GM21737 (cell line): ENCODE data around the gene LSM5.
"Not testable (repeated sequence)": the region's sequence is repeated elsewhere in the genome, so short reads cannot be mapped to it uniquely, and the experiment has no call there.

ENCODE experiments used
- ATAC-seq: cut with Tn5 transposase; IDR thresholded peaks from one replicate; pipeline ENCODE4 v1.9.1; 2021; ENCODE audit warnings: mild to moderate bottlenecking, moderate library complexity; ENCODE audit not compliant: unreplicated experiment

LSM5 gene

DNA sequence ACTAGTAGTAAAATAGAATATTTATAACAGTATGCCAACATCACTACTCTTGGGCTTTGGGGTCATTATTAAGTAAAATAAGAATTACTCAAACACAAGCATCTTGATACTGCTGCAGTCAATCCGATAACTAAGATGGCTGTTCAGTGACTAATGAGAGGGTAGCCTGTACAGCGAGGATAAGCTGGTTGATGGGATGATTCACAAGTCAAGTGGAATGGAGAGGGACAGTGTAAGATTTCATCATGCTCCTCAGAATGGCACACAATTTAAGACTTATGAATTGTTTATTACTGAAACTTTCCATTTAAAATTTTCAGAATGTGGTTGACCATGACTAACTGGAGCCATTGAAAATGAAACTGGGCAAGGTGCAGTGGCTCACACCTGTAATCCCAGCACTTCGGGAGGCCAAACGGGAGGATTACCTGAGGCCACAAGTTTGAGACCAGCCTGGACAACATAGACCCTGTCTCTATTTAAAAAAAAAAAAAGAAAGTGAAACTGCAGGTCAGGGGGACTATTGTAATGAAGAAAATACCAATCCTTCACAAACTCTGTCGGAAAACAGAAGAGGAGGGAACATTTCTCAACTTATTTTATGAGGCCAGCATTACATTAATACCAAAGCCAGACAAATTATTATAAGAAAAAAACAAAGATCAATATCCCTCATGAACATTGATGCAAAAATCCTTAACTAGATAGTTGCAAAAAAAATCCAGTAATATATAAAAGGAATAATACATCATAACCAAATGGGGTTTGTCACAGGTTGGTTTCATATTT lies 16.3 kb upstream of the LSM5 start:
- no peak for ATAC-seq

DNA sequence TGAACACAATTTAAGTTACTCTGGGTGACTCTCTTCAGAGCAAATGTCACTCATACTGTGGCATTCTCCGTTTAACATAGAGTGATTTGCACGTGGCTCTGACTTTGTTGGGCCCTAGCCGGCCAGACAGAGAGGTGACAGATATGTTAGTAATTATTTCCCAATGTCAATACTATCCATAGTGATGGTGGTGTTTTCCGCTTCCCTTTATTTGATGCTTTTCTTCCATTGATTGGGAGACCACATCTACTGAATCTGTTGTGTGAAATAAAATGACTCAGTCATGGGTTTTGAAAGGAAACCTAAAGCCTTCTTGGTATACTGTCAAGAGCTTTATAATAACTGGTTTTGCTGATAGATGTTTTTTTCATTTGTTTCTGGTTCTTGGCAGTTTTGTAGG lies 12.5 kb upstream of the LSM5 start:
- ATAC-seq: no peak

DNA sequence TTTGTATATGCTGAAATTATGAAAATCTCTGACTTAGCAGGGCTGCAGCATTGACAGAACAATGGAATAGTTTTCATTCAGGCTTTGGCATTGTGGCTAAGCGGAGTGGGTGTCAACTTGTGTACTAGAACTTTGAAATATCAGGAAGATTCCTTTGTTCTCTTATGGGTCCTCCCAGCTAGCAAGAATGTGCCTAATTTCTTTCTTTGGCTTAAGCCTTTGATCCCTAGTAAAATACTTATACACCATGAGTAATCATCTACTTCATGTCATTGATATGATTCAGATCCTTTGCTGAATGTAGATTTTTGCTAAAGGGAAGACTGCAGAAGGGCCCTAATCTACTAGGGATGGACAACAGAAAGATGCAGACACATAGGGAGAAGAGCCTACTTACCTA lies 11.3 kb upstream of the LSM5 start:
- no peak for ATAC-seq

DNA sequence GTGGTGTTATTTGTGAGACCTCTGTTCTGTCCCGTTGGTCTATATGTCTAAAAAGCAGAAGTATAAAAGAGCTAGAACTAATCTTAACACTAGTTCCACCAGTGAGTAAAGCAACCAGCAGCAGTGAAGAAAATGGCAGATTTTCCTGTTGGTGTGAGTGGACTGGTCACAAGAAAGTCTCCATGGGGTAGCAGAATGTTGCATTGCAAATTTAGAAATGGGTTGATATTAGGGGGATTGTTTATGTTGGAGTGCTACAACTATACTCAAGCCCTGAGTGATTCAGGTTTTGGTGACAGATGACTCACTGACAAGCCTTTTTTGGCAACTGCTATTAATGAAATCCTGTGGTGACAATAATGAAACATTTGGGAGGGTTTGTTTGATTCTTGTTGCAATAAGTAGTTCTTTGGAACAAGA lies 10.8 kb upstream of the LSM5 start:
- ATAC-seq: no peak

DNA sequence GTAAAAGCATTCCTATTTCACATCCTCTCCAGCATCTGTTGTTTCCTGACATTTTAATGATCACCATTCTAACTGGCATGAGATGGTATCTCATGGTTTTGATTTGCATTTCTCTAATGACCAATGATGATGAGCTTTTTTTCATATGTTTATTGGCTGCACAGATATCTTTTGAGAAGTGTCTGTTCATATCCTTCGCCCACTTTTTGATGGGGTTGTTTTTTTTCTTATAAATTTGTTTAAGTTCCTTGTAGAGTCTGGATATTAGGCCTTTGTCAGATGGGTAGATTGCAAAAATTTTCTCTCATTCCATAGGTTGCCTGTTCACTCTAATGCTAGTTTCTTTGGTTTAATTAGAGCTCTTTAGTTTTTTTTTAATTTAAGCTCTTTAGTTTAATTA lies 10.0 kb upstream of the LSM5 start:
- ATAC-seq: not testable (repeated sequence)

DNA sequence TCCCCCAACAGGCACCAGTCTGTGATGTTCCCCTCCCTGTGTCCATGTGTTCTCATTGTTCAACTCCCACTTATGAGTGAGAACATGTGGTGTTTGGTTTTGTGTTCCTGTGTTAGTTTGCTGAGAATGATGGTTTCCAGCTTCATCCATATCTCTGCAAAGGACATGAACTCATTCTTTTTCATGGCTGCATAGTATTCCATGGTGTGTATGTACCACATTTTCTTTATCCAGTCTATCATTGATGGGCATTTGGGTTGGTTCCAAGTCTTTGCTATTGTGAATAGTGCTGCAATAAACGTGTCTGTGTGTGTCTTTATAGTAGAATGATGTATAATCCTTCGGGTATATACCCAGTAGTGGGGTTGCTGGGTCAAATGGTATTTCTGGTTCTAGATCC lies 9.6 kb upstream of the LSM5 start:
- ATAC-seq: not testable (repeated sequence)

DNA sequence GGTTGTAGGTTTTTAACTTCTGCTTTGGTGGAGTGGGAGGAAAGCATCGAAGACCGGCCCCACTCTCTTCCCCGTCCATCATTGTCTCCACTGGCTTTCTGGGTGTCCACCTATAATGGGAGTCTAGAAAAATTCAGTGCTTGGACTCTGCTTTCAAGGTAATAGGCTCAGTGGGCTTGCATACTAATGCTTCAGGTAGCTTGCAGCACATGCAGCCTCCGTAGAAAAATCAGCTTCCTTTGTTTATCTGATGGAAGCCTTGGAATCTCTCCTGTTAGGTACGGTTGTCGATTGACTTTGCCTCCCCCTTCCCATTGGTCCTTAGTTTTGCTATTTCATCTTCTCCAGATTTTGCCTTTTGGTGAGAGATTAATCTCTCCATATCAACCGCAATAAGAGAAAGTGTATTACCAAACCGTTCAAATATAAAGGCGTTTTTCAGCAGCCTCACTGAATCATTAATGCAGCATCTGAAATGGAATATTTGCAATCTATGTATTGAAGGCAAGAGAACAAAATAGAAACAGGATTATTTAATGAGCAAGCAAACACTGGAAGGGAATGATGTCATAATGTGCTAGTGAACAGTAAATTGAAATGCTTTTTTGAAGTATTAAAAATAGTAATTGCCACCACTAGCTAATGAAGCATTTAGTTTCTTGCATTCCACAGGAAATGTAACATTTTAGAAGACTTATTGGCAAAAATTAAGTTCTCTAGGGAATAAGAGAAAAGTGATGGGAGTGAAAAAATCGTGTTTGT lies 6.1 kb upstream of the LSM5 start:
- ATAC-seq: no peak

DNA sequence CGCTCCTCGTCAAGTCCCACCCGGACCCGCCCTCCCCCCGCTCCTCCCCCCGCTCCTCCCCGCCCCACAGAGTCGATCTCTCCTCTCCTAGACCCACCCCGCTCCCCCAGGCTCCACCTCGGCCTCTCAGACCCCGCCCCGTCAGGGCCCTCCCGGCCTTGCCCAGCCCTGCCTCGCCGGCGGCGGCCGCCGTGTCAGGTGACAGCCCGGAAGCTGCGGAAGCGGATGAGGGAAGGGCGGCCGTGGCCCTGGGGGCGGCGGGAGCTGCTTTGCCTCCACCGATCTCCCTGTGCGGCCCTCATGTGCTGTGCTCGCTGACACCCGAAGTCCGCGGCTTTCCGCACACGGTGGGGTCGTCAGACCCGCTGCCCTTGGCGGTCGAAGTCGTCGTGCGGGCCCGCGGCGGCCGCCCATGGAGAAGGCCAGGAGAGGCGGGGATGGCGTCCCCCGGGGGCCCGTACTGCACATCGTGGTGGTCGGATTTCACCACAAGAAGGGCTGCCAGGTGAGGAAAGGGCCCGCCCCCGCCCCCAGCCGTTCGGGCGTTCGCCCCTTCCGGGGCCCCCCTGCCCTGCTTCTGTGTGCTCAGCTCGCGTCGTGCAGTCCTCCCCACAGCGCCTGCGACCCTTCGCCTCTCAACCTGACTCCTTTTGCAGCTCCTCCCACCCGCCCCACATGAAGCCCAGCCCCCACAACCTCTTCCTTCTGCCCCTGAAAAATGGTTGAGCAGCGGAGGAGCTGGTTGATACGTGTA lies 5.3 kb upstream of the LSM5 start, which contains the start of gene AVL9:
TSS of gene AVL9 (plus strand) at position 192 of the 754 bp plus-strand sequence. CDS start at position 413, 221 bp downstream.
- peak; percentile 95 for ATAC-seq

DNA sequence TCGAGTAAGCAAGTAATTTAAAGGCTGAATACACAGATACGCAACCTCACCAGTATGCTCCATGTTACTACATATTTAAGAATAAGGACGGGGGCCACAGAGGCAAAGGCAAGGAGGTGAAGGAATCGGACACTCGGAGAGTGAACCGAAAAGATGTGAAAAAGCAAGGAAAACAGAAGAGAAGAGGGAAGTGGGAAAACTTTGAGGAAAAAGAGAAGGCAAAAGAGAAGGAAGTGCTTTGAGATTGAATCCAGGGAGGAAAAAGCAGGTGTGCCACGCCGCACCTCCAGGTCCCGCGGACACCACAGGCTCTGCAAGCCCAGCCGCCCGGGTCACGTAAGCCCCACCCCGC lies 4.7 kb upstream of the LSM5 start:
- ATAC-seq: peak; percentile 6

DNA sequence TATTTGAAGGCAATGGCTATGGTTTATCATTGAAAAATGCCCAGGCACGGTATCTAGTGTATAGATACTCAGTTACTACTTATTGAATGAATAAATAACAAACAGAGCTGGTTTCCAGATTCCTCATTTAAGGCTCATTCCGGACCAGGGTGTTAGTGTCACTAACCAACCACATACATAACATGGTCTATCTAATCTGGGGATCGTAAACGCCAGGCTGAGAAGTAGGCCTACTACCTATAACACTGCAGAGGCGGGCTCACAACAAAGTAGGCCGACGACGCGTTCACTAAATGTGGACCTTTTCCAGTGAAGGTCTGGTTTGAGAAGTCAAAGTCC lies 423 bp downstream of the LSM5 start:
- no peak for ATAC-seq

DNA sequence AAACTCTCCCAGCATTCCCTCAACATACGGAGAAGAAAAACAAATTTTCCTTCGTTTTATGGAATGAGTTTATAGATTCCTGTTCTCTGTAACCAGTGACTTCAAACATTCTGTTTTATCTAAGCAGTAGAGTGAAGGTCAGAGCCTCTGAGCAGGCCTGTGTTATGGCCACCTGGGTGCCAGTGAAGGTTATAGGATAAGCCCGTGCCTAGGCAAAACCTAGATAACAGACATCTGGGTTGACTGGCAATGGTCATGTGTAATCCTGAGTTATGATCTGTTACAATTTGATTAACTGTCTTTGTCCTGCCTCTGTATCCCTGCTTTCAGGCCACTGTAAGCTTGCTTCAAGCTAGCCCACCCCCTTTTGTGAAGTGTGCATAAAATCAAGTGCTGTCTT lies 8.3 kb downstream of the LSM5 start:
- no peak for ATAC-seq

DNA sequence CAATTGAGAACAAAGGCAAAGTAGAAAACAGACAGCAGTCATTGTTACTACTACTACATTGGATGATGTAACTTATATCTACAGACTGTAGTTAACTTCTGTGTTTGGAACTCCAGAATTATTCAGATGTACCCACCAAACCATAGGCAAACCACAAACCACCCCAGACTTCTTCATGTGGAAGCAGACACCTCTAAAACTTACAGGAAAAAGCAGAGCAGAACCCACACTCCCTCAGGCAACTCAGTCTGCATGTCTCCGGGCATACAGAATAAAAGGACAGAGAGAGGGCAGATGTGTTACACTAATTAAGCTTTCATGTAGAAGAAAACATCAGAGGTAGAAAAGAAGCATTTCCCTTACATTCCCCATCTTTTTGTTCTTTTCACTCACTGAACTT lies 9.0 kb downstream of the LSM5 start:
- ATAC-seq: no peak

DNA sequence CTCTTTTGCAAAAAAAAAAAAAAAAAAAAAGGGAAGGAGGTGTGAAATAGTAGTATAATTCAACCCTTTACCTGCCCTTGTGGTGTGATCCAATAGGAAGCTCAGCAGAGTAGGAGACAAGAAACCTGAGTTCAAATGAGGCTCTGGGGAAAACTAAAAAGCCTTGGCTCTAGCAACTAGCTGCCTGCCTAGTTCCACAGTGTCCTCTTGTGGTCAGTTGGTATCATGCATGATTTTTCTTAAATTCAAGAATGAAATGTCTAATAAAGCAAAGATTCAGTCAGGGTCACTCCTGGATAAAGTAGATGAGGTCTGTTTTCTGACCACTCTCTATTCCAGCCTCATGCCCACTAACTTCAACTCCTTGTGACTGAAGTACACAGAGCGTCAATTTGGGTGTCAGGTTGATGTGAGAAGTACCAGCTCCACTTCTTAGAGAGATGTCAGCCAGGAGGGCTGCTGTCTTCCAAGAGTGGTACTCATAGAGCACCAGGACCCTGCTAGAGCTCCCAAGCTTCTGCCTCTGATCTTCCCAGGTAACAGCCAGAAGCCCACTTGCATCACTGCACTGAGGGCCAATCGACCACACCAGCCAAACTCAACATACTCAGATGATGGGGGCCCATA lies 10.5 kb downstream of the LSM5 start:
- no peak for ATAC-seq

DNA sequence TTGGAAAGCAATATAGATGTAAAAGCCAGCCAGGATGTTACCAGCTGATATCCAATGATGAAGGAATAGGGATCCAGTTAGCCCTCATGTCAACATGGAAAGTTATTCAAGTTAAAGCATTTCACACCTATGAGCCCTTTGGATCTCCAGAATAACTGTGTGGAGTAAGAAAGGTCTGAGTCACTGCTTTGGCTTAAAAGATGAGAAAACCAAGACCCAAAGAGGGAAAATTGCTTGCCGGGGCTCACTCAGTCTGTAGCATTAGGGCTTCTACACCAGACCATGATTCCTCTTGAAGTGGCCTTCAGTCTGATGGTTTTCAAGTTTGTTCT lies 12.6 kb downstream of the LSM5 start:
- no peak for ATAC-seq

DNA sequence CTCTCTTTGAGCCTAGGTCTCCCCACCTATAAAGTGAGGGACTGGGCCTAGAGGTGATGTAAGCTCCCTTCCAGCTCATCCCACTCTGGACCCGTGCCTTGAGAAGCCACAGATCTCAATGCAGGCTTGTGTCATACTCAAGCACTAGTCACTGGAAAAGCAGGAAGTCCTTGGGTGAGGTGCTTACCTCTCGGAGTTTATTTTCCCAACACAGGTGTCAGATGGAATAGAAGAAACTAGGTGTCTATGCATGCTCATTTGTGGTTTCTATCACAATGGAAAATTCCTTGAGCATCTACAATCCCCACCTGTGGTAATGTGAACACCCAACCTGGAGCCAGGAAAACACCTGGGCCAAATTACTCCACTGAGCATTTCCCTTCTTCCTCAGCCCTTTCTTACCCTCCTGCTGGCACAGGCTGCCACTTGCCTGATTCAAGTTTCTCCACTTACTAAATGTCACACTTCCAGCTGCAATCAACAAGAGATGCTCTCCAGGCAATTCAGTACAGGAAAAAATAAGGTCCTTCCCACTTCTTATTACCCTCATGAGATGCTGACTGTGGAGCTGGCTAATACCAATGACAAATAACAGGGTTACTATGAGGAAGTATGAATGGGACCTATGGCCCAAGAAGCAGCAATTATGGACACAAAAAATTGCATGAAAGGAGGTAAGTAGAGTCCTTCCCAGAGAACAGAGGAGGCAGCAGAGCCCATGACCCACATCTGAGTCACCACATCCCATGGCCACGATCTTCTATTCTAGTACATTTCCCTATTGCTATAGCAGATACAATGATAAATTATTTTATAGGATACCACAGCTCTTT lies 13.1 kb downstream of the LSM5 start:
- no peak for ATAC-seq

DNA sequence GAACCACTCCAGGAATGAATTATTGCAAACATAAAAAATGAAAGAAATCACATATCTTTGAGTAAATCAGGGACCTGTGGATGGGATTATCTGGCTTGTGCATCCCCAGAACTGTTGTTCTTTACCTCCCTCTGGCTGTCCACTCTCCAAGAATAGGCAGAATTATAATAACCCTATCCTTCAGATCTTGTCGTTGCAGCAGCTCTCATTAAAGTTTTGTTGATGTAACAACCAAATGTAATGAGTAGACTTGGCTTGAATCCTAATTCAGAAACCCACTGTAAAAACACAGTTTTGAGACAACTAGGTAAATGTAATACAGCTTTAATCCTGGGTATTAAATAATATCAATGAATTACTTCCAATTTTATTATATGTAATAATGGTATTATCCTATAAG lies 16.2 kb downstream of the LSM5 start:
- ATAC-seq: no peak

DNA sequence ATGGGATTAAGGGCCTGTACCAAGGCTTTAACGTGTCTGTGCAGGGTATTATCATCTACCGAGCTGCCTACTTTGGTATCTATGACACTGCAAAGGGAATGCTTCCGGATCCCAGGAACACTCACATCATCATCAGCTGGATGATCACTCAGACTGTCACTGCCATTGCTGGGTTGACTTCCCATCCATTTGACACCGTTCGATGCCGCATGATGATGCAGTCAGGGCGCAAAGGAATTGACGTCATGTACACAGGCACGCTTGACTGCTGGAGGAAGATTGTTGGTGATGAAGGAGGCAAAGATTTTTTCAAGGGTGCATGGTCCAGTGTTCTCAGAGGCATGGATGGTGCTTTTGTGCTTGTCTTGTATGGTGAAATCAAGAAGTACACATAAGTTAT lies 18.2 kb downstream of the LSM5 start:
- ATAC-seq: no peak

DNA sequence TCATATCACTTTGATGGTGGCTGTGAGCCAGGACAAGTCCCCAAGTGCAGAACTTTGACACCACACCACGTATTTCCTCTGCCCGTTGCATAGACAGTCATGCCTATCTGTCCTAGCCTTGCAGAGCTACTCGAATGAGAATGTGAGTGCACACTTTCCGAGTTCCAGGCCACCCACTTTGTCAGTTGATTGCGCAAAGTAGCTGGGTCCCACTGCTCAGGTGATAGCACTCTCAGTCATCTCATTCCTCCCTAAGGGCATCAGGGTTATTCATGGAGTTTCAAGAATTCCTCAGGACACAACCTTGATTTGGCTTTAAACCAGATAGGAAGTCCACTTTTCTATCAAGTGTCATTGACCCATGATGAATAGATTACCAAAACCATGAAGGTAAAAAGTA lies 19.3 kb downstream of the LSM5 start:
- ATAC-seq: no peak

DNA sequence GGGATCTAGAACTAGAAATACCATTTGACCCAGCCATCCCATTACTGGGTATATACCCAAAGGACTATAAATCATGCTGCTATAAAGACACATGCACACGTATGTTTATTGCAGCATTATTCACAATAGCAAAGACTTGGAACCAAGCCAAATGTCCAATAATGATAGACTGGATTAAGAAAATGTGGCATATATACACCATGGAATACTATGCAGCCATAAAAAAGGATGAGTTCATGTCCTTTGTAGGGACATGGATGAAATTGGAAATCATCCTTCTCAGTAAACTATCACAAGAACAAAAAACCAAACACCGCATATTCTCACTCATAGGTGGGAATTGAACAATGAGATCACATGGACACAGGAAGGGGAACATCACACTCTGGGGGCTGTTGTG lies 20.2 kb downstream of the LSM5 start:
- not testable (repeated sequence) for ATAC-seq

DNA sequence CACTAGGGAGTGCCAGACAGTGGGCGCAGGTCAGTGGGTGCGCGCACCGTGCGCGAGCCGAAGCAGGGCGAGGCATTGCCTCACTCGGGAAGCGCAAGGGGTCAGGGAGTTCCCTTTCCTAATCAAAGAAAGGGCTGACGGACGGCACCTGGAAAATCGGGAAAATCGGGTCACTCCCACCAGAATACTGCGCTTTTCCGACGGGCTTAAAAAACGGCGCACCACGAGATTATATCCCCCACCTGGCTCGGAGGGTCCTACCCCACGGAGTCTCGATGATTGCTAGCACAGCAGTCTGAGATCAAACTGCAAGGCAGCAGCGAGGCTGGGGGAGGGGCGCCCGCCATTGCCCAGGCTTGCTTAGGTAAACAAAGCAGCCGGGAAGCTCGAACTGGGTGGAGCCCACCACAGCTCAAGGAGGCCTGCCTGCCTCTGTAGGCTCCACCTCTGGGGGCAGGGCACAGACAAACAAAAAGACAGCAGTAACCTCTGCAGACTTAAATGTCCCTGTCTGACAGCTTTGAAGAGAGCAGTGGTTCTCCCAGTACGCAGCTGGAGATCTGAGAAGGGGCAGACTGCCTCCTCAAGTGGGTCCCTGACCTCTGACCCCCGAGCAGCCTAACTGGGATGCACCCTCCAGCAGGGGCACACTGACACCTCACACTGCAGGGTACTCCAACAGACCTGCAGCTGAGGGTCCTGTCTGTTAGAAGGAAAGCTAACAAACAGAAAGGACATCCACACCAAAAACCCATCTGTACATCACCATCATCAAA lies 25.4 kb downstream of the LSM5 start:
- ATAC-seq: not testable (repeated sequence)
